ENCODE results near the gene NPBWR2.

Gene NPBWR2

DNA sequence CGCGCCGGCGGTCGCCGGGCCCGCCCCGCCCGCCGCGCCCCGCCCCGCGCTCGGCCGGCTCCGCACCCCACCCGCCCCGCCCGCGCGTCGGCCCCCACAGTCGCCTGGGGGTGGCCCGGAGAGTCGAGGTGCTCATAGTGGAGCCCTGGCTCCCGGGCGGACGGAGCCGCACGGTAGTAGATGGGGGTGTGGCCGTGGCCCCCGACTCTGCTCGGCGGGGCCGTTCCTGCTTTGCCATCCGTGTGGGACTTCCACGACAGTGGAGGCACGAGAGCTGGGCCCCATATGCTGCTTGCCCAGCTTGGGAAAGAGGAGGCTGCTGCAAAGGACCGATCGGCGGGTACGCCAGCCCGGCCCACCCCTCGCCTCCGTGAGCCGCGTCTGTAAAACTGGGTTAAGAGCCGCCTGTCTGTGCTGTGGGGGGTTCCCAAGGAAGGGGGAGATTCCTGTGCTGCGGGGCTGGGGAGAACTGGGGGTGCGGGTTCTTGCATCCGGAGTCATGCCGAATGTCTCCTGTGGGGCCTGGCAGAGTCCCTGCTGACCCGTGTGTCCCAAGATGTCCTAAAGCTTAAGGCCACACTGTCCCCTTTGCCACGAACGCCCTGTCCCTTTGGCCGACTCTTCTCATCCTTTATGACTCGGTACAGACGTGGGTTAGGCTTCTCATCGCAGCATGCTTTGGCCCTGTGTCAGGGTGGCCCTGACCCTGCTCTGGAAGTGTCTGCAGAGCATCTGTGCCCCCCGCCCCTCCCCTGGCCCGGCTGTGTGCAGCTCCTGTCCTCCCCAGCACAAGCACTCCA is 27.2 kb downstream of the NPBWR2 start, which contains the start of gene OPRL1:
TSS of gene OPRL1 (plus strand) at position 70 of the 800 bp plus-strand sequence. CDS start 12,639 bp downstream, outside the sequence.
- TF ChIP-seq, protein P1, sequence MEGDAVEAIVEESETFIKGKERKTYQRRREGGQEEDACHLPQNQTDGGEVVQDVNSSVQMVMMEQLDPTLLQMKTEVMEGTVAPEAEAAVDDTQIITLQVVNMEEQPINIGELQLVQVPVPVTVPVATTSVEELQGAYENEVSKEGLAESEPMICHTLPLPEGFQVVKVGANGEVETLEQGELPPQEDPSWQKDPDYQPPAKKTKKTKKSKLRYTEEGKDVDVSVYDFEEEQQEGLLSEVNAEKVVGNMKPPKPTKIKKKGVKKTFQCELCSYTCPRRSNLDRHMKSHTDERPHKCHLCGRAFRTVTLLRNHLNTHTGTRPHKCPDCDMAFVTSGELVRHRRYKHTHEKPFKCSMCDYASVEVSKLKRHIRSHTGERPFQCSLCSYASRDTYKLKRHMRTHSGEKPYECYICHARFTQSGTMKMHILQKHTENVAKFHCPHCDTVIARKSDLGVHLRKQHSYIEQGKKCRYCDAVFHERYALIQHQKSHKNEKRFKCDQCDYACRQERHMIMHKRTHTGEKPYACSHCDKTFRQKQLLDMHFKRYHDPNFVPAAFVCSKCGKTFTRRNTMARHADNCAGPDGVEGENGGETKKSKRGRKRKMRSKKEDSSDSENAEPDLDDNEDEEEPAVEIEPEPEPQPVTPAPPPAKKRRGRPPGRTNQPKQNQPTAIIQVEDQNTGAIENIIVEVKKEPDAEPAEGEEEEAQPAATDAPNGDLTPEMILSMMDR (conservative IDR thresholded peaks at IDR 0.05; ENCODE audit: low read depth, low read length) = no peak
- DNase-seq (ENCODE audit: low read depth) = no peak
- H3K4me3 ChIP-seq (ENCODE audit: low read depth, low read length) = peak within 1 kb of the TSS; percentile 66

DNA sequence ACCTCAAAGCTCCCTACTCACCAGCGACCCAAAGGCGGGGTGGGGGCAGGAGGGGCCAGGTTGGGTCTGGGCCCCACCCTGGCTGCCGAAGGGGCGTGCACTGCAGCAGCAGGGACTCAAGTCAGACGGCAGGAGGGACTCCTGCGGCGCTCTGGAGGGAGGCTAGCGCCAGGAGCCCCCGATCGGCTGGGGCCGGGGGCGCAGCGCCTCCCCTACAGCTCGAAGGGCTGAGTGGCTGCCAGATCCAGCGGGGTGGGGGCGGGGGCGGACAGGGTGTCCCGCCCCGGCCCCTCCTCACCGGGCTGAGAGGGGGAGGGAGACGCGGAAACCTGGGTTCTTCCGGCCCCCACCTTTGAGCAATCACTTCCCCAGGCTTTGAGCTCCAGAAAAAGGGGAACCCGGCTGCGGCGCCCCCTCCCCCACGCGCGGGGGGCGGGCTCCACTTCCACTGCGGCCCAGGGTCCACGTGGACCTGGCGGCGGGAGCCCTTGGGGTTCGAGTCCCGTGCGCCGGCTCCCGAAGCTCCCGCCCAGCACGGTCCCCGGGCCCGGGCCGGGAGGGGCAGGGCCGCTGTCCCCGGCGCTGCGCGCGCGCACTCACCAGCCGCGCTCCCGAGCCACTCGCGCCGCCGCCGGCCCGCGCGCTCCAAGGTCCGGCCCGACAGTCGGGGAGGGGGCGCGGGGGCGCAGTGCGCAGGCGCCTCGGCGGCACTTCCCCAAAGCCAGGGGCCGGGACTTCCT is 27.9 kb downstream of the NPBWR2 start, which contains the start of gene RGS19:
TSS of gene RGS19 (minus strand) at position 246 of the 740 bp plus-strand sequence. CDS start 2,632 bp downstream, outside the sequence.
- peak; percentile 42 for DNase-seq (ENCODE audit: low read depth)
- TF ChIP-seq, protein P1 (conservative IDR thresholded peaks at IDR 0.05; ENCODE audit: low read depth, low read length) = no peak
- H3K4me3 ChIP-seq (ENCODE audit: low read depth, low read length) = peak within 1 kb of the TSS; percentile 66

DNA sequence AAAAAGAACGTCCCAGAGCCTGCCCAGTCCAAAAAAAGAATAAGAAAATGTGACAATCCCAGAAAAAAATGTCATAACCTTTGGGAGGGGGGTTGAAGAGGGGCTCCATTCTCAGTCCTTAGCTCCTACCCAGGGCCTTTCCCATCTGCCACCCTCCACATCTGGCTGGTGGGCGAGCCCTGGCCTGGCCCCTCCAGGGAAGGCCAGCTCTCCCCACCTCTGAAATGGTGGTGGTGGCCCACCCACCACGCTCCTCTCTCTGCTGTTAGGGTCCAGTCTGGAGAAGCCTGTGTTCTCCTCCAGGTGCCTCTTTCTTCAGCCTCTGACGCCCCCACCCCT is 28.5 kb downstream of the NPBWR2 start:
- TF ChIP-seq, protein P1 (conservative IDR thresholded peaks at IDR 0.05; ENCODE audit: low read depth, low read length) = no peak
- no peak for DNase-seq (ENCODE audit: low read depth)
- peak overlapping the region; percentile 66 for H3K4me3 ChIP-seq (ENCODE audit: low read depth, low read length)

DNA sequence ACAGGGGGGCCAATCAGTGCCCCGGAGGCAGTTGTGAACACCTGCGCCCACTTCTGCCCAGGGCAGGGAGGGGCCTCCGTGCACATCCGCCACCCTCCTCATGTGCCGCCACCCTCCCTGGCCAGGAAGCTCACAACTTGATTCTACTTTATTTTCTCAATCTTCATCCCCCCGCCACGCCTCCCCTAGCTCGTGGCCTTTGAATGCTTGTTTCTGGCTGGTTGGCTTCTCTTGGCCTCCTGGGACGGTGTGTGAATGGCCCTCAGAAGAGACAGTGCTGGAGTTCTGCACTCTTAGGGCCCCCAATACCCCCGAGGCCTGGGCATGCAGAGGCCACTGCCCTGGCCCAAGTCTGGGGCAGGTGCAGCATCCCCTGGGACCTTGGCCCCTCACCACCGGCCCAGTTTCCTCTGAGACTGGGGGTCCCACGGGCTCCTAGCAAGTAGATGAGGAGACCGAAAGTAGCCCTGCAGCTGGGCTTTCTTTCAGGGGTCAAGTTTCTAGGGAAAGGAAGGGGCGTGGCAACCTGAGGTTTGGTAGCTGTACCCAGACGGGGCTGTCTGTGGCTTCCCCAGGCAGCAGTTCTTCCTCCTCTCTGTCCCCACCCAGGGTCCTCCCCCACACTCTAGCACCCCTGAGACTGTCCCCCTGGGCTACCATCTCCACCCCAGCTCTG is 29.4 kb downstream of the NPBWR2 start:
- no peak overlapping the region for H3K4me3 ChIP-seq (ENCODE audit: low read depth, low read length)
- DNase-seq (ENCODE audit: low read depth) = no peak
- TF ChIP-seq, protein P1 (conservative IDR thresholded peaks at IDR 0.05; ENCODE audit: low read depth, low read length) = no peak

DNA sequence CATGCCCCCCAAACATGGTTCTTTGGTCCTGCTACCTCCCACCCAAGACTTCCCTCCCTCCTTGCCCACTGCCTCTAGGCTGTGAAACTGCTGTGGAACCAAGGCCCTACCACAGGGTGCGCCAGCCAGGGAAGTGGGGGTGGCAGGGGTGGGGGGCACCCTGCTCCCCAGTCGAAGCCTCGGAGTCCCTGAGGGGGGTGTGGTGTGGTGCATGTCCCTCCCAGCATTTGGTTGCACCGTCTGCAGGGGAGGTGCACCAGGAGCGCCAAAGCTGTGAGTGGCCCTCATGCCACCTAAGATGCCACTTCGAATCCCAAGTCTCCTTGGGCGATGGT is 29.9 kb downstream of the NPBWR2 start:
- no peak overlapping the region for H3K4me3 ChIP-seq (ENCODE audit: low read depth, low read length)
- no peak for DNase-seq (ENCODE audit: low read depth)
- TF ChIP-seq, protein P1 (conservative IDR thresholded peaks at IDR 0.05; ENCODE audit: low read depth, low read length) = no peak

DNA sequence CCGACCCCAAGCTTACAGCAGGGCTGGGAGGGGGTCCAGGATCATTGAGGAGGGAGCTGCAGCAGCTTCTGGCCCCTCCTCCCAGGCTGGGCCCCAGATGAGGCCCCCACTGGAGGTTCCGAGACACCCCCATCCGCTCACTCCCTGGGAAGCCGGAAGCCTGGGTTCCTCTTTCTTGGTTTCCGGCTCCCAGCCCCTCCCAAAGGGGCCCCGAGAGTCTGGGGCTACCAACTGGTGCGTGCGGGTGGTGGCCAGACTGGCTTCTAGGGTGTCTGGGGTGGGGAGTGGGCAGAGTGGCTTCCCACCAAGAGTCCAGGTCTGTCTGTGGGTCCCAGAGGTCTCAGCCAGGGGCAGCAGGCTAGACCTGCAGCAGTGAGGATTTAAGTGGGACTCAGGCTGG is 30.3 kb downstream of the NPBWR2 start:
- no peak overlapping the region for H3K4me3 ChIP-seq (ENCODE audit: low read depth, low read length)
- DNase-seq (ENCODE audit: low read depth) = no peak
- TF ChIP-seq, protein P1 (conservative IDR thresholded peaks at IDR 0.05; ENCODE audit: low read depth, low read length) = no peak

Data from choroid plexus epithelial cell (primary cell).